Panc1 (cell line): ENCODE results near the gene LRMDA. TPM values are rescaled to one million over a fixed set of nuclear protein-coding genes. Genes with fewer than 3 reads are reported as not detected.

Experiments
- ATAC-seq: fragments of 200-7000 bp; cut with Tn5 transposase; 2 replicates; pipeline ENCODE4 v1.9.1; 2020; ENCODE audit warnings: mild to moderate bottlenecking, moderate library complexity
- BruUV-seq: library from RNA; stranded (reverse); fragments of 400-500 nt; replicated peaks from 2 replicates; lab custom pipeline; 2021; lab: Mats Ljungman, UMichigan
- CTCF ChIA-PET: fragments of 300-600 bp; sonication (Branson Sonifier 250); formaldehyde crosslinking; loops from one replicate; lab custom pipeline; 2022; ENCODE audit warnings: antibody characterized with exemption; lab: Charles Lee
- POLR2A ChIA-PET: fragments of 300-600 bp; sonication (Branson Sonifier 250); formaldehyde crosslinking; loops from one replicate; lab custom pipeline; 2022; ENCODE audit warnings: antibody characterized with exemption; lab: Charles Lee
- DNase-seq: peaks from one replicate; pipeline ENCODE4 v3.0.0-alpha.2; 2010; ENCODE audit warnings: low read depth, low spot score
- H3K27ac ChIP-seq: 2 replicates; pipeline ENCODE4 v1.5.1; 2011; ENCODE audit warnings: mild to moderate bottlenecking, low read length, inconsistent platforms
- H3K27me3 ChIP-seq: fragments of 200-500 bp; sonication (Bioruptor generic); 2 replicates; pipeline ENCODE4 v1.6.0; 2014; ENCODE audit warnings: low read length, inconsistent platforms; ENCODE audit not compliant: control insufficient read depth, insufficient read depth
- H3K36me3 ChIP-seq: fragments of 200-500 bp; sonication (Bioruptor generic); 2 replicates; pipeline ENCODE4 v1.5.1; 2014; ENCODE audit warnings: inconsistent platforms, mild to moderate bottlenecking, low read length, moderate library complexity; ENCODE audit not compliant: control insufficient read depth, insufficient read depth
- H3K4me1 ChIP-seq: 2 replicates; pipeline ENCODE4 v1.5.1; 2011; ENCODE audit warnings: inconsistent platforms, mild to moderate bottlenecking, low read length, moderate library complexity; ENCODE audit not compliant: control insufficient read depth, insufficient read depth
- H3K4me3 ChIP-seq, 2 experiments: 2 replicates each; pipeline ENCODE4 v1.5.1; 2011 to 2012; ENCODE audit warnings: low read depth in 2 of 2, low read length in 2 of 2, mild to moderate bottlenecking in 2 of 2, inconsistent platforms in 1 of 2, moderate library complexity in 1 of 2
- H3K9me3 ChIP-seq: fragments of 200-500 bp; sonication (Bioruptor generic); 2 replicates; pipeline ENCODE4 v1.5.1; 2014; ENCODE audit warnings: low read depth, mild to moderate bottlenecking, inconsistent platforms, low read length, moderate library complexity; ENCODE audit not compliant: control insufficient read depth, insufficient read depth
- CTCF ChIP-seq: fragments of 450-650 bp; IDR thresholded peaks from 2 replicates; pipeline ENCODE4 v1.5.1; 2017; ENCODE audit warnings: mild to moderate bottlenecking
- POLR2AphosphoS5 ChIP-seq: IDR thresholded peaks from 2 replicates; pipeline ENCODE4 v1.6.1; 2012; ENCODE audit warnings: mild to moderate bottlenecking, low read depth, low read length, moderate library complexity
- REST ChIP-seq, 2 experiments: IDR thresholded peaks; 2 replicates each; pipeline ENCODE4 v1.6.1; 2011 to 2012; ENCODE audit warnings: low read depth in 2 of 2, control low read depth in 1 of 2, low read length in 1 of 2, mild to moderate bottlenecking in 1 of 2, moderate library complexity in 1 of 2; ENCODE audit not compliant: insufficient read depth in 1 of 2
- SIN3A ChIP-seq: IDR thresholded peaks from 2 replicates; pipeline ENCODE4 v1.6.1; 2012; ENCODE audit warnings: low read depth, mild to moderate bottlenecking, low read length, moderate library complexity, borderline replicate concordance; ENCODE audit not compliant: insufficient read depth
- TCF7L2 ChIP-seq: IDR thresholded peaks from 2 replicates; pipeline ENCODE4 v1.6.1; 2011; ENCODE audit warnings: mild to moderate bottlenecking, low read depth, low read length, inconsistent platforms
- in situ Hi-C: cut with HindIII; loops from 2 replicates; pipeline ENCODE4 v1.10.0; 2016; ENCODE audit warnings: low sequenced_read_pairs, low pct_unique_long_range_greater_than_20kb
- intact Hi-C: fragments of 100-400 bp; cut with micrococcal nuclease; formaldehyde crosslinking; loops from one replicate; pipeline ENCODE4 v1.10.0; 2022; ENCODE audit not compliant: unreplicated experiment
- total RNA-seq: library from RNA; stranded (reverse); gene quantifications from one replicate; pipeline ENCODE4 v1.2.1, GENCODE V29; 2021; ENCODE audit not compliant: unreplicated experiment

The LRMDA gene
- total RNA-seq, 1 experiment from 2014 or later = 1.2 TPM

- Histone ChIP-seq H3K27ac (no peak overlapping the region), H3K27me3 (no peaks in the 10 kb centered on the region), H3K36me3 (no peaks in the 10 kb centered on the region), H3K9me3 (no peaks in the 10 kb centered on the region), H3K4me3 (no peak overlapping the region), H3K4me1 (no peaks in the 10 kb centered on the region)
- DNase-seq = no peak
- POLR2A ChIA-PET = no interaction called here
- BruUV-seq = no TSS peak
- CTCF ChIA-PET = interaction anchor here (0.6 kb wide), 1 partner anchor 206 kb away, joined by 4 read pairs; no protein-coding TSS in a partner anchor
- TF ChIP-seq POLR2AphosphoS5 (no peak), SIN3A (no peak), CTCF (no peak), TCF7L2 (no peak), REST (IDR thresholded peaks at IDR 0.05; ENCODE audit: insufficient read depth in 1 of 2, low read depth in 2 of 2, low read length in 1 of 2) (no peak)
- no peak for ATAC-seq
- intact Hi-C loops = no loop called here
- in situ Hi-C loops = no loop called here
Observed at GRCh38 chr10:75801121-75801520, 369.7 kb downstream of the LRMDA start.

DNA sequence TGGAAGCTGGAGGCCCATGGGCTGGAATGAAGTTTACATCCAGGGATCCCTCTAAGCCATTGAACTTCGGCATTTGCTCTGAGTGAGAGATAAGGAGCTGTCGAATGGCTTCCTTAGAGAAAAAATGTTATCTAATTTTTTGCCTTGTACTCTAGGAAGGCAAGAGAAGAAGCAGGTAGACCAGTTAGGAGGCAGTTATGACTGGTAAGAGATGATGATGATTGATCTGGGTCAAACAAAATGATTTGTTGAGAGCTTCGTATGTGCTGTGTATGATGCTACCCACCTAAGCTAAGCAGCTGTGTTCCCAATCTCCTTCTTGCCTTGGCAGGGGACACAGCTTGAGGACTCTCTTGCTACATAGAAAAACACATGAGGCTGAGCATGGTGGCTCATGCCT, 370.2 kb downstream of the LRMDA start:
- DNase-seq (no peak), ATAC-seq (no peak)
- H3K36me3 ChIP-seq = no peaks in the 10 kb centered on the region
- H3K27ac ChIP-seq = no peak overlapping the region
- POLR2A ChIA-PET = no interaction called here
- intact Hi-C loops (no loop called here), in situ Hi-C loops (no loop called here)
- 0 out of 2 replicates have a peak, but pooled peaks cover 2% of the 10 kb centered on the region for H3K27me3 ChIP-seq
- H3K4me1 ChIP-seq = no peaks in the 10 kb centered on the region
- CTCF ChIA-PET = no interaction called here
- H3K9me3 ChIP-seq = no peaks in the 10 kb centered on the region
- no peak for TF ChIP-seq TCF7L2
- no peak for TF ChIP-seq POLR2AphosphoS5
- TF ChIP-seq CTCF = no peak
- TF ChIP-seq REST (IDR thresholded peaks at IDR 0.05; ENCODE audit: insufficient read depth in 1 of 2, low read depth in 2 of 2, low read length in 1 of 2) = no peak
- TF ChIP-seq SIN3A = no peak
- BruUV-seq = no TSS peak
- H3K4me3 ChIP-seq = no peak overlapping the region
